Fibroblast of lung (primary cell): Measurements from ENCODE around the gene CCNY.

Experiments used
- CTCF ChIP-seq, 2 donors: IDR thresholded peaks in 1 of 2; conservative IDR thresholded peaks in 1 of 2; 1 replicate in 1 of 2; 2 replicates in 1 of 2; pipeline ENCODE4 v1.5.1; 2011 to 2012; ENCODE audit warnings: low read length in 2 of 2, control low read depth in 1 of 2, inconsistent platforms in 1 of 2, low read depth in 1 of 2, mild to moderate bottlenecking in 1 of 2
- EZH2 ChIP-seq: IDR thresholded peaks from 2 replicates; pipeline ENCODE4 v1.5.1; 2012; ENCODE audit warnings: low read length, control low read depth, mild to moderate bottlenecking; ENCODE audit errors: missing control alignments

- TF ChIP-seq CTCF (conservative IDR thresholded peaks at IDR 0.05 in 1 of 2, IDR thresholded peaks at IDR 0.05 in 1 of 2; ENCODE audit: low read depth in 1 of 2, low read length in 2 of 2) (no peak), EZH2 (no peak)
Measured at GRCh38 chr10:35390161-35390840, 54.0 kb downstream of the CCNY start.
